ENCODE data around the gene KLHL5. TPM values are rescaled to one million over a fixed set of nuclear protein-coding genes. Genes with fewer than 3 reads are reported as not detected.

KLHL5 gene
- total RNA-seq, 1 donor from 2014 or later: 76.5 TPM

Other genes starting within 250 kb of the KLHL5 start
- gene TLR6, start 205.4 kb upstream of the KLHL5 start, total RNA-seq: 1.2 and 1.5 TPM in 2 replicates
- 117 and 180 TPM in 2 replicates for gene FAM114A1, start 194.4 kb upstream of the KLHL5 start, total RNA-seq
- 0.92 and 2.4 TPM in 2 replicates for gene TMEM156, start 29.8 kb upstream of the KLHL5 start, total RNA-seq
- 15.4 and 23.8 TPM in 2 replicates for gene WDR19, start 120.3 kb downstream of the KLHL5 start, total RNA-seq

All from pulmonary artery endothelial cell (primary cell).